Spinal cord (tissue), 10 donors: ENCODE results near the gene SPNS3. TPM values are rescaled to one million over a fixed set of nuclear protein-coding genes. Genes with fewer than 3 reads are reported as not detected.
A peak's percentile ranks its signal among the peaks of the same experiment; 100 is the strongest.

Source experiments
- DNase-seq, 6 donors: peaks; one replicate each; pipeline versions ENCODE4 v3.0.0 to v3.0.0-alpha.2; 2013 to 2015; ENCODE audit warnings: low spot score in 6 of 6, low read depth in 4 of 6
- H3K27ac ChIP-seq: one replicate; pipeline ENCODE4 v1.5.1; 2013; ENCODE audit warnings: low read depth, low read length, control low read depth
- H3K27me3 ChIP-seq: one replicate; pipeline ENCODE4 v1.6.1; 2013; ENCODE audit warnings: low read length; ENCODE audit not compliant: control insufficient read depth, insufficient read depth
- H3K36me3 ChIP-seq: one replicate; pipeline ENCODE4 v1.6.1; 2013; ENCODE audit warnings: low read length; ENCODE audit not compliant: control insufficient read depth, insufficient read depth
- H3K4me1 ChIP-seq: one replicate; pipeline ENCODE4 v1.6.1; 2013; ENCODE audit warnings: low read length; ENCODE audit not compliant: control insufficient read depth, insufficient read depth
- H3K4me3 ChIP-seq: one replicate; pipeline ENCODE4 v1.5.1; 2013; ENCODE audit warnings: low read depth, low read length, control low read depth
- H3K9me3 ChIP-seq: one replicate; pipeline ENCODE4 v1.6.1; 2013; ENCODE audit warnings: low read length; ENCODE audit not compliant: control insufficient read depth, insufficient read depth
- WGBS: methylation state at CpG from one replicate; pipeline ENCODE4 v1.1.5; 2013; ENCODE audit warnings: missing lambda C conversion rate; ENCODE audit not compliant: insufficient coverage; 5-methylcytosine and 5-hydroxymethylcytosine counted together
- polyA plus RNA-seq, 2 donors: library from polyadenylated mRNA; unstranded; fragments of 120-200 nt; gene quantifications; one replicate each; pipeline ENCODE4 v1.2.1, GENCODE V29; 2013; ENCODE audit not compliant: insufficient read length in 2 of 2
- total RNA-seq, 2 donors: library from RNA; depleted of rRNA in 1 of 2; stranded (reverse); fragments of 120-200 nt in 1 of 2; fragments of >200 nt in 1 of 2; gene quantifications; one replicate each; pipeline versions ENCODE4 v1.2.3 to v1.2.4, GENCODE V29; 2013 to 2014
- donor health status: healthy.

Gene SPNS3
- total and polyA plus RNA-seq, 4 donors = 0.83 to 2.0 (median 1.6) TPM

GRCh38 chr17:4425398-4425797 is 8.3 kb upstream of the SPNS3 start:
- H3K36me3 ChIP-seq = no peaks in the 10 kb centered on the region
- H3K9me3 ChIP-seq = no peaks in the 10 kb centered on the region
- no peak overlapping the region for H3K27ac ChIP-seq
- DNase-seq = no peak
- WGBS = 66% methylated on average over 10 of the region's 10 CpGs
- H3K4me1 ChIP-seq = no peaks in the 10 kb centered on the region
- H3K4me3 ChIP-seq = no peak overlapping the region
- no peaks in the 10 kb centered on the region for H3K27me3 ChIP-seq

DNA sequence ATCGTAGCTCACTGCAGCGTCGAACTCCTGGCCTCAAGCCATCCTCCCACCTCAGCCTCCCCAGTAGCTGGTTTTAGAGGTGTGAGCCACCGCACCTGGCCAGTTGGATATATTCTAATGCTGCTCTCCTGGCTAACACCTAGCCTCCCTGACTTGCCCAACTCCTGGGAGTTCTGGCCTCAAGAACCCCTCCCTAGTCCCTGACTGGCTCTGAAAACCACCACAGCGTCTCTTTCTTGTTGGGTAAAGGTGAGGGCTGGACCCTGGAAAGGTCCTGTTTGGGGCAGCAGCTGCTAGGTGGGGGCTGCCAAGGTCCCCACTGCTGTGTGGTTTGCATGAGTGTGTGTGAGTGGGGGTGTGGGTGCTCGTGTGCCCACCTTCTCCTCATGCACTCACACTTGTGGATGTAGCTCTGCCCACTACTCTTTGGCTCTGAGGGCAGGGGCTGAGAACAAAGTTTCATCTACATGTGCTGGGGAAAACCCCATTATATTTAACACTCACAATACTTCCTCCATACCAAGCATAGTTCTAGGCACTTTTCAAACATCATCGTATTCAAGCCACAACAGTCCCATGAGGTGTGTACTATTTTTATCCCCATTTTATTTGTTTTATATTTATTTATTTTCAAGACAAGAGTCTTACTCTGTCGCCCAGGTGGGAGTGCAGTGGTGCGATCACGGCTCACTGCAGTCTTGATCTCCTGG is 7.1 kb upstream of the SPNS3 start:
- Histone ChIP-seq H3K4me1 (no peaks in the 10 kb centered on the region), H3K27ac (no peak overlapping the region), H3K27me3 (no peaks in the 10 kb centered on the region), H3K4me3 (no peak overlapping the region), H3K36me3 (no peaks in the 10 kb centered on the region), H3K9me3 (no peaks in the 10 kb centered on the region)
- WGBS = 82% methylated on average over 2 of the region's 10 CpGs
- no peak for DNase-seq

GRCh38 chr17:4427505-4427904 is 6.2 kb upstream of the SPNS3 start:
- Histone ChIP-seq H3K27ac (no peak overlapping the region), H3K9me3 (no peaks in the 10 kb centered on the region)

DNA sequence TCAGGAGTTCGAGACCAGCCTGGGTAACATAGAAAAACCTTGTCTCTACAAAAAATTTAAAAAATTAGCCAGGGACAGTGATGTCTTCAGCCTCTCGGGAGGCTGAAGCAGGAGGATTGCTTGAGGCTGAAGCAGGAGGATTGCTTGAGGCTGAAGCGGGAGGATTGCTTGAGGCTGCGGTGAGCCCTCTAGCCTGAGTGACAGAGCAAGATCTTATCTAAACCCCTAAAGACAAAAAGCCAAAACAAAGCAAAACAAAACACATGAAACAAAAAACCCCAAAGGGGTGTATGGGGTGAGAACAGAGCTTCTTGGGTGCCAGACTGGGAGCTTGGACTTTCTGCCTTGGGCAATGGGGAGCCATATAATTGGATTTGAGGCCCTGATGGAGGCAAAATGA is 2.6 kb downstream of the SPNS3 start:
- peaks cover 7% of the 10 kb centered on the region for H3K4me1 ChIP-seq
- H3K4me3 ChIP-seq = no peak overlapping the region
- no peak overlapping the region for H3K27ac ChIP-seq
- WGBS = no CpG with 5 or more reads among the region's 4 CpGs
- H3K36me3 ChIP-seq = no peaks in the 10 kb centered on the region
- DNase-seq = no peak
- H3K9me3 ChIP-seq = no peaks in the 10 kb centered on the region
- H3K27me3 ChIP-seq = no peaks in the 10 kb centered on the region

More at GRCh38 chr17:4427505-4427904, 6.2 kb upstream of the SPNS3 start:
- no peaks in the 10 kb centered on the region for H3K27me3 ChIP-seq
- no peak overlapping the region for H3K4me3 ChIP-seq
- no peak for DNase-seq
- WGBS = 89% methylated on average over 6 of the region's 11 CpGs
- no peaks in the 10 kb centered on the region for H3K36me3 ChIP-seq
- no peaks in the 10 kb centered on the region for H3K4me1 ChIP-seq

GRCh38 chr17:4436846-4437245 is 3.1 kb downstream of the SPNS3 start:
- DNase-seq = no peak
- no peaks in the 10 kb centered on the region for H3K9me3 ChIP-seq
- WGBS = 73% methylated on average over 5 of the region's 7 CpGs
- H3K4me1 ChIP-seq = peaks cover 7% of the 10 kb centered on the region
- H3K27ac ChIP-seq = no peak overlapping the region
- H3K27me3 ChIP-seq = no peaks in the 10 kb centered on the region
- no peak overlapping the region for H3K4me3 ChIP-seq
- H3K36me3 ChIP-seq = no peaks in the 10 kb centered on the region

DNA sequence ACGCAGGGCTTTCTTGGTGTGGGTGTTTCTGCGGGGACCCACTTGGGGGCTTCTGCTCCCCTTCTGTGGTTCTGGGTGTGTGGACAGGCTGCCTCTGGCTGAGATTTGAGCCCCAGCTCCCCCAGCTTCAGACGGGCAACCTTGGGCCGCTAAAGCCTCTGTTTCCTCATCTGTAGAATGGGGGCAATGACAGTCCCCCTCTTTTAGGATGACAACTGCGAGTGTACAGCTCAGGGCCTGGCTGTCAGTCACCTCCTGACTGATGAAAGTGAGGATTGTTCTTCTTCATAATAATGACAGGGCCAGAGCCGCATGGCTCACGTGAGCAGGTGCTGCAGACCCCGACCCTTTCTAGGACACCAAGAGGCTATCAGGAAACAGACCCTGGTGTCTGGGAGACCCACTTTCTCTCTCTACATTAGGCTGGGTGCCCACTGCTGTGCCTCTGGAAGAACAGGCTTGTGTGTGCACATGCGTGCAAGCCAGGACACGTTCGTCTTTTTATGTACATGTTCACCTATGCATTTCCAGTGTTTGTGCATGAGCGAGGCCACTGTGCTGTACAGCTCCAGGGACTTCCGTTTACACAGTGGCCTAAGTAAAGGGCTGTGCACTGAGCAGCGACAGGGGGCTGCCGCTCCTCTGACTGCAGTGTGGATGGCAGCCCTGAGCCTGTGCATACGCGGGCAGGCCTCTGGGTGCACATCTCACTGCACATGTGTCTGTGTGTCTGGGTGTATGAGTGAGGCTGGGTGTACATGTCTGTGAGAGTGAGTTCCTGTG is 4.6 kb downstream of the SPNS3 start:
- peaks cover 7% of the 10 kb centered on the region for H3K4me1 ChIP-seq
- no peaks in the 10 kb centered on the region for H3K36me3 ChIP-seq
- no peaks in the 10 kb centered on the region for H3K9me3 ChIP-seq
- H3K27me3 ChIP-seq = no peaks in the 10 kb centered on the region
- H3K4me3 ChIP-seq = no peak overlapping the region
- 80% methylated on average over 14 of the region's 17 CpGs for WGBS
- no peak for DNase-seq
- H3K27ac ChIP-seq = no peak overlapping the region

GRCh38 chr17:4440021-4440420 is 6.3 kb downstream of the SPNS3 start:
- Histone ChIP-seq H3K27ac (no peak overlapping the region), H3K4me3 (no peak overlapping the region), H3K36me3 (no peaks in the 10 kb centered on the region), H3K27me3 (no peaks in the 10 kb centered on the region), H3K9me3 (no peaks in the 10 kb centered on the region), H3K4me1 (peaks cover 11% of the 10 kb centered on the region)
- no peak for DNase-seq
- WGBS = 89% methylated on average over 8 of the region's 8 CpGs

GRCh38 chr17:4440690-4441686 is 7.2 kb downstream of the SPNS3 start:
- Histone ChIP-seq H3K27me3 (no peaks in the 10 kb centered on the region), H3K9me3 (no peaks in the 10 kb centered on the region), H3K4me3 (no peak overlapping the region), H3K27ac (no peak overlapping the region), H3K4me1 (peaks cover 11% of the 10 kb centered on the region), H3K36me3 (no peaks in the 10 kb centered on the region)
- WGBS = 74% methylated on average over 8 of the region's 16 CpGs
- peak in 2 of 6 donors; percentile 38 for DNase-seq

DNA sequence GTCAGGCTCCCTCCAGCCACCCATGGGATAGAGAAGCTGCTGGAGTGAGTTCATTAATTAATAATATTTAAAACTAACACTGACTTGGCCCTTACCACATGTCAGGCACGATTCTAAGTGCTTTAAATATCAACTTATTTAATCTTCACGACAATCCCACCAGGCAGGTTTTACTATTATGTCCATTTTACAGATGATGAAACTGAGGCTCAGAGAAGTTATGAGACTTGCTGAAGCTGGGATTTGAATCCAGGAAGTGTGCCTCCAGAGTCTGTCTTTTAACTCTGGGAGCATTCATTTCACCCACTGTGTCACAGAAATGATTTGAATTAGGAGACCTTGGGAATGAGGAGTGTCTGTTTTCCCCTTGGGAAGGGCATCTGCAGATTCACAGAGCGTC is 8.8 kb downstream of the SPNS3 start:
- Histone ChIP-seq H3K4me1 (peaks cover 11% of the 10 kb centered on the region), H3K27me3 (no peaks in the 10 kb centered on the region), H3K9me3 (no peaks in the 10 kb centered on the region), H3K4me3 (no peak overlapping the region), H3K36me3 (no peaks in the 10 kb centered on the region), H3K27ac (no peak overlapping the region)
- DNase-seq = no peak
- WGBS = 100% methylated on average over 1 of the region's 3 CpGs
